NCI-H187 (cell line): Measurements from ENCODE around the gene S100A14.
"Not testable (repeated sequence)": the region's sequence is repeated elsewhere in the genome, so short reads cannot be mapped to it uniquely, and the experiment has no call there.

ENCODE experiments used
- DNase-seq, 2 experiments: peaks; one replicate each; lab custom pipeline; 2025; lab: John Stamatoyannopoulos, UW

Gene S100A14

GRCh38 chr1:153586347-153586746 lies 29.8 kb downstream of the S100A14 start:
- DNase-seq, result no peak

- no peak for DNase-seq
These were observed 31.1 kb downstream of the S100A14 start for GRCh38 chr1:153585006-153585405.

GRCh38 chr1:153583976-153584375 lies 32.1 kb downstream of the S100A14 start:
- DNase-seq, result no peak

GRCh38 chr1:153583514-153583913 lies 32.6 kb downstream of the S100A14 start:
- DNase-seq, result not testable (repeated sequence)

DNA sequence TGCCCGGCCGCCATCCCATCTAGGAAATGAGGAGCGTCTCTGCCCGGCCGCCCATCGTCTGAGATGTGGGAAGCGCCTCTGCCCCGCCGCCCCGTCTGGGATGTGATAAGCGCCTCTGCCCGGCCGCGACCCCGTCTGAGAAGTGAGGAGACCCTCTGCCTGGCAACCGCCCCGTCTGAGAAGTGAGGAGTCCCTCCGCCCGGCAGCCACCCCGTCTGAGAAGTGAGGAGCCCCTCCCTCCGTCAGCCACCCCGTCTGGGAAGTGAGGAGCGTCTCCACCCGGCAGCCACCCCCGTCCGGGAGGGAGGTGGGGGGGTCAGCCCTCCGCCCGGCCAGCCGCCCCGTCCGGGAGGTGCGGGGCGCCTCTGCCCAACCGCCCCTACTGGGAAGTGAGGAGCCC lies 33.3 kb downstream of the S100A14 start:
- not testable (repeated sequence) for DNase-seq

DNA sequence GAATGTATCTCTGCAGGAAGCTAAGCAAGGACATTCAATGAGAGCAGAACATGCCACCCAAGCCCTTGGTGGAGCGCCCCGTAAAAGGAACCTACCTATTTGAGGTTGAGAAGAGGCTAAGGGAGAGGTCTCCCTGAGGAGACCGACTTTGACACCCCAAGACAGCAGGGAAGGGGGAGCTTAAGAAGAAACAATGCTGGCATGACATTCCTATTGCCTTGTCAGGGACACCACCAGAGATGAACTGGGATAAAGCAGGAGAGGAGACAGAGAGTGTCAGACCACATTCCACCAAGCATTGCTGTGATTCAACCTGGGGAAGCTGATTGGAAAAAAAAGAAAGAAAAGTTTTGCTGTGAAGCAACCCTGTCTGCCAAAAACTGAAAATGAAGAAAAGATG lies 37.2 kb downstream of the S100A14 start:
- DNase-seq, result no peak

DNA sequence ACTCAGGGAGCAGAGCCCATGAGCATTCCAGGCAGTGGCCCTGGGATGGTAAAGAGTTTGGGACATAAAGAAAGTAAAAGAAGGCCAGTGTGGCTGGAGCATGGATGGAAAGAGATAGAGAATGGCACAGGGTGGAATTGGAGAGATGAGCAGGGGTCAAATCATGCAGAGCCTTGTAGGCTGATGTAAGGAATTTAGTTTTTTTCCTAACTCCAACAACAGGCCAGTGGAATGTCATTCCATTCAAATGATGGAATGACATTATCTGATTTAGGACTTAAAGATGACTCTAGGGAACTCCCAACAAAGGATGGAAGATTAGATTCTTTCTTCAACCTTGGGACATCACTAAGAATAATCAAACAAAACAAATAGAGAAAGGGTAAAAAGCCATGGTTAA lies 37.6 kb downstream of the S100A14 start:
- DNase-seq, result no peak

DNA sequence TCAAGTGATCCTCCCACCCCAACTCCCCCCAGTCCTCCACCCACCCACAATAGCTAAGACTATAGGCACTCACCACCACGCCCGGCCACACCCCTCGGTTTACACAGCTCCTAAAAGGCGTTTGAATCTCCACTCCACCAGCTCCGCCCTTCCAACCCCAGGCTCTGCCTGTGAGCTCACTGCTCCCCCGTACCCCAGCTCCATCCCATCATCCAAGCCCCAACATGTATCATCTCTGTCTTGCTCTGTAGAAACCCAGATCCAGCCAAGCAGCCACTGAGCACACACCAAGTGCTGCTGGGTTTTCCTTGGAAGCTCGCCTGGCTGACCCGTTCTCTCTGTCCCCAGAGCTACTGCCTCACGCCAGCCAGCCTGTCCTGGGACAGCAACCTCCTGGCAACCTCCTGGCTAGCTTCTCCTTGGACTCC lies 38.5 kb downstream of the S100A14 start:
- DNase-seq, result no peak

- no peak for DNase-seq
These were observed 39.0 kb downstream of the S100A14 start for GRCh38 chr1:153577138-153577537.

DNA sequence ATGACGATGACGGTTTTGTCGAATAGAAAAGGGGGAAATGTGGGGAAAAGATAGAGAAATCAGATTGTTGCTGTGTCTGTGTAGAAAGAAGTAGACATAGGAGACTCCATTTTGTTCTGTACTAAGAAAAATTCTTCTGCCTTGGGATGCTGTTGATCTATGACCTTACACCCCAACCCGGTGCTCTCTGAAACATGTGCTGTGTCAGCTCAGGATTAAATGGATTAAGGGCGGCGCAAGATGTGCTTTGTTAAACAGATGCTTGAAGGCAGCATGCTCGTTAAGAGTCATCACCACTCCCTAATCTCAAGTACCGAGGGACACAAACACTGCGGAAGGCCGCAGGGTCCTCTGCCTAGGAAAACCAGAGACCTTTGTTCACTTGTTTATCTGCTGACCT lies 40.6 kb downstream of the S100A14 start:
- DNase-seq, result not testable (repeated sequence)

GRCh38 chr1:153575081-153575491 lies 41.0 kb downstream of the S100A14 start:
- not testable (repeated sequence) for DNase-seq

DNA sequence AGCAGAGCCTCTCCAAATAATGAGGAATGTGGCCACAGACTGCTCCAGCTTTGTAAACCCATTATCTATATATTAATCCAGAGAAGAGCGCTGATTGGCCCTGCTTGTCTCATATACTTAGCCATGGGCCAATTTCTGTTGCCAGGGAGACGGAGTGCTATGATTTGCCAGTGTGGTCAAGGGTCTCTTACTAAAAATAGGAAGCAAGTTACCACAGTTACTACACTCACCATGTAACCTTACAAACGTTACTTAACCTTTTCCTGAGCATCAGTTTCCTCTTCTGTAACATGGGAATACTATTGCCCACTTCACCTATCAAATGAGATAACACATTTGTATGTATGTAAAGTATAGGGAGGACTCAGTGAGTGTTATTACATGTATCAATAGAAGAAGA lies 42.8 kb downstream of the S100A14 start:
- no peak for DNase-seq

- DNase-seq, result peak; percentile 33 to 49
These were observed 43.5 kb downstream of the S100A14 start for GRCh38 chr1:153572569-153573015.

DNA sequence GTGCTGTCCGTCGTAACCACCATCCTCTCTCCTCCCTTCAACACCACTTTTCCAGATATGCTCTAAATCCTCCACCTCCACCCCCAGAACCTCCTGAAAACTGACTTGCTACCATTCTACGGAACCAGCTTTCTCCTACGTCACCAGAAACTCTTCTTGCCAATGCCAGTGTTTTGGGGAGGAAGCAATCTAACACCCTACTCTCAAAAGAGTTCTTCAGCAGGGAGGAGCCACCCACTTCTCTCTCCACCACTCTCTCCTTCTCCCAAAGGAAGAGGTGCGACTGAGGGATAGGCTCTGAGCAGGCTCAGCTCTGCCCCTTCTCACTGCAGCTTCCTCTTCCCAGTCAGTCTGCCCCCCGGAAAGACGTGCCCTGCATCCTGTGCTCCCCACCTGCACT lies 44.4 kb downstream of the S100A14 start:
- DNase-seq, result no peak

- no peak for DNase-seq
These were observed 45.3 kb downstream of the S100A14 start for GRCh38 chr1:153570874-153571273.

DNA sequence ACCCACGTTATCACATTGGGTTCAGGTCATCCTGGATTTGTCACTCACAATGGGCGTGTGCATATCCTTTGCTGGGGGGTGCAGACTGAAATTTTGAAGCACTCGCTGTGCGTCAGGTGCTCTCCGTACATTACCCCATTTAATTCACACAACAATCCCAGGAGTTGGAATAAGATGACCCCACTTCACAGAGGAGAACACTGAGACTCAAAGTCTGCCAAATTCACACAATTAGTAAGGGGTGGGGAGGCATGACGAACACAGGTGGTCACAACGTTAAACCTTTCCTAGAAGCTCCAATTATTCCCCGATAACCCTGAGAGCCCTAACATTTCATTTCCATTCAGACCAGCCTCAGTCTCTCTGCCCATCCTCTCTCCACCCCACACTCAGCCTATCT lies 46.7 kb downstream of the S100A14 start:
- no peak for DNase-seq

DNA sequence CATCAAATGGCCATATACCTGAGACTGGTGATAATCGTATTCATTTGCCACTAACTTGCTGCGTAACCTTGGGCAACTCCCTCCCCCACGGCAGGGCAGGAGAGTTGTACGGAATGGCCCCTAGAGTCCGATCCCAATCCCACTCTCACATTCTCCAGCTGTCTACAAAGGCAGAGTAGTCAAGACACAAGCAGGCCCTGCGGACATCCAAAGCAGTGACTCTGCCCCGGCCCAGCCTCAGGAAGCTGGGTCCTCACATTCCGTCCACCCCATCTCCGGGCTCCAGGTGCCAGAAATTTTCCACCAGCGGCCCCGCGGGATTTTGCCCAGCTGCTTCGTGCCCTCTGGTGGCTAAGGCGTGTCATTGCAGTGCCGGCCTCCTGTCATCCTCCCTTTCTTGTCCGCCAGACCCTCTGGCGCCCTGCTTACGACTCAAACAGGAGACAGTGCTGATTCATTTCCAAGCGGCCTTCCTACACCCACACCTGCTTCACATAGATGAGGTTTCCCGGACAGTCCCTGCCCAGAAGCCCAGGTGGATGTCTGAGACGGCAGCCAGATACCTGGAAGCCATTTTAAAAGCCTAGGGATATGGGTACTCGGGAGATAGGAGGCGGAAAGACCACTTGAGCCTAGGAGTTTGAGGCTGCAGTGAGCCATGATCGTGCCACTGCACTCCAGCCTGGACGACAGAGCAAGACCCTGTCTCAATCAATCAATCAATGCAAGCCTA lies 47.6 kb downstream of the S100A14 start:
- peak; percentile 88 to 93 for DNase-seq

- no peak for DNase-seq
These were observed 48.3 kb downstream of the S100A14 start for GRCh38 chr1:153567621-153568366.

GRCh38 chr1:153566414-153567371 lies 49.4 kb downstream of the S100A14 start:
- peak; percentile 74 to 81 for DNase-seq

GRCh38 chr1:153565529-153566374 lies 50.4 kb downstream of the S100A14 start, which contains the start of gene S100A2:
S100A2 (minus strand) TSS chr1:153565844; CDS start chr1:153563877, 1,967 bp downstream.
- peak; percentile 36 to 51 for DNase-seq
